MM.1S (cell line): ENCODE data around the gene CD209.

Experiments used
- DNase-seq: peaks from one replicate; pipeline ENCODE4 v3.0.0-alpha.2; 2015
- H2AFZ ChIP-seq: fragments of 300-600 bp; sonication (generic); 2 replicates; pipeline ENCODE4 v1.6.0; 2016; ENCODE audit warnings: antibody characterized with exemption, low read length
- H3F3A ChIP-seq: fragments of 300-600 bp; sonication (generic); 2 replicates; pipeline ENCODE4 v1.6.1; 2016; ENCODE audit warnings: mild to moderate bottlenecking, antibody characterized with exemption, low read length, moderate library complexity, mixed read lengths; ENCODE audit not compliant: insufficient read depth
- H3K27ac ChIP-seq: fragments of 300-600 bp; sonication (generic); 2 replicates; pipeline ENCODE4 v1.5.1; 2016; ENCODE audit warnings: mild to moderate bottlenecking, low read length
- H3K27me3 ChIP-seq: fragments of 300-600 bp; sonication (generic); replicated peaks from 2 replicates; pipeline ENCODE4 v1.6.0; 2016; ENCODE audit warnings: low read length; ENCODE audit not compliant: insufficient read depth
- H3K36me3 ChIP-seq: fragments of 300-600 bp; sonication (generic); replicated peaks from 2 replicates; pipeline ENCODE4 v1.6.1; 2016; ENCODE audit warnings: mild to moderate bottlenecking, low read length, mixed read lengths; ENCODE audit not compliant: insufficient read depth
- H3K4me1 ChIP-seq: fragments of 300-600 bp; sonication (generic); 2 replicates; pipeline ENCODE4 v1.6.1; 2016; ENCODE audit warnings: low read length, mixed read lengths
- H3K4me2 ChIP-seq: fragments of 300-600 bp; sonication (generic); 2 replicates; pipeline ENCODE4 v1.6.0; 2016; ENCODE audit warnings: low read depth, low read length
- H3K4me3 ChIP-seq: fragments of 300-600 bp; sonication (generic); 2 replicates; pipeline ENCODE4 v1.5.1; 2016; ENCODE audit warnings: low read length, mixed read lengths
- H3K79me2 ChIP-seq: fragments of 300-600 bp; sonication (generic); 2 replicates; pipeline ENCODE4 v1.6.1; 2016; ENCODE audit warnings: mixed run types, low read length, mixed read lengths
- H3K9ac ChIP-seq: fragments of 300-600 bp; sonication (generic); 2 replicates; pipeline ENCODE4 v1.6.1; 2016; ENCODE audit warnings: low read length, mixed read lengths
- H3K9me2 ChIP-seq: fragments of 300-600 bp; sonication (generic); replicated peaks from 2 replicates; pipeline ENCODE4 v1.6.1; 2016; ENCODE audit warnings: mild to moderate bottlenecking, low read length, mixed read lengths; ENCODE audit not compliant: insufficient read depth
- H3K9me3 ChIP-seq: fragments of 300-600 bp; sonication (generic); replicated peaks from 2 replicates; pipeline ENCODE4 v1.6.1; 2016; ENCODE audit warnings: mild to moderate bottlenecking, low read length, mixed read lengths; ENCODE audit not compliant: insufficient read depth
- H4K20me1 ChIP-seq: fragments of 300-600 bp; sonication (generic); 2 replicates; pipeline ENCODE4 v1.6.1; 2016; ENCODE audit warnings: mild to moderate bottlenecking, low read length, moderate library complexity, mixed read lengths; ENCODE audit not compliant: insufficient read depth
- EZH2 ChIP-seq: fragments of 300-600 bp; sonication (generic); optimal IDR thresholded peaks from 2 replicates; pipeline ENCODE3; 2017; ENCODE audit warnings: low read depth, mild to moderate bottlenecking, antibody characterized with exemption, low read length, mixed read lengths
- EZH2phosphoT487 ChIP-seq: fragments of 300-600 bp; sonication (generic); IDR thresholded peaks from 2 replicates; pipeline ENCODE4 v1.6.1; 2018; ENCODE audit warnings: antibody characterized with exemption, low read length
- TF ChIP-seq, protein P1 (sequence below): fragments of 300-600 bp; sonication (generic); IDR thresholded peaks from 2 replicates; pipeline ENCODE4 v1.5.1; 2016; ENCODE audit warnings: antibody characterized with exemption, low read length, mixed read lengths

Gene CD209

DNA sequence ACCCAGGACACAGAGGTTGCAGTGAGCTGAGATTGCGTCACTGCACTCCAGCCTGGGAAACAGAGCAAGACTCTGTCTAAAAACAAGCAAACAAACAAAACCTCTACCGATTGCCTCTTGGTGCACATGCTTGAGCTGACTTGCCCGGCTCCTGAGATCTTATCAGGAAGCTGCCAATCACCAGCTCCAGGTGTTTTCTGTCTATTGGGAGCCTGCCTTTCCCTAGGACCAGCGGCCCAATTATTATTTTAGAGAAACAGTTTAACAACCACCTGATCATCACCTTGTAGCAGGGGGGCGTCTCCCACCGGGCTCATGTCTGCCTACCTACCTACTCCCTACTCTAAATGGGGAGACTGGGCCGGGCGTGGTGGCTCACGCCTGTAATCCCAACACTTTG lies 26.5 kb upstream of the CD209 start:
- Histone ChIP-seq H3K4me3 (no peak overlapping the region), H3F3A (no peaks in the 10 kb centered on the region), H3K4me1 (no peaks in the 10 kb centered on the region), H3K27me3 (peaks cover 94% of the 10 kb centered on the region), H4K20me1 (no peaks in the 10 kb centered on the region), H3K9me2 (no peaks in the 10 kb centered on the region), H3K36me3 (no peaks in the 10 kb centered on the region), H3K9ac (no peak overlapping the region), H3K4me2 (no peak overlapping the region), H2AFZ (no peak overlapping the region), H3K79me2 (no peaks in the 10 kb centered on the region), H3K27ac (no peak overlapping the region), H3K9me3 (no peaks in the 10 kb centered on the region)
- no peak for DNase-seq
- TF ChIP-seq, protein P1, sequence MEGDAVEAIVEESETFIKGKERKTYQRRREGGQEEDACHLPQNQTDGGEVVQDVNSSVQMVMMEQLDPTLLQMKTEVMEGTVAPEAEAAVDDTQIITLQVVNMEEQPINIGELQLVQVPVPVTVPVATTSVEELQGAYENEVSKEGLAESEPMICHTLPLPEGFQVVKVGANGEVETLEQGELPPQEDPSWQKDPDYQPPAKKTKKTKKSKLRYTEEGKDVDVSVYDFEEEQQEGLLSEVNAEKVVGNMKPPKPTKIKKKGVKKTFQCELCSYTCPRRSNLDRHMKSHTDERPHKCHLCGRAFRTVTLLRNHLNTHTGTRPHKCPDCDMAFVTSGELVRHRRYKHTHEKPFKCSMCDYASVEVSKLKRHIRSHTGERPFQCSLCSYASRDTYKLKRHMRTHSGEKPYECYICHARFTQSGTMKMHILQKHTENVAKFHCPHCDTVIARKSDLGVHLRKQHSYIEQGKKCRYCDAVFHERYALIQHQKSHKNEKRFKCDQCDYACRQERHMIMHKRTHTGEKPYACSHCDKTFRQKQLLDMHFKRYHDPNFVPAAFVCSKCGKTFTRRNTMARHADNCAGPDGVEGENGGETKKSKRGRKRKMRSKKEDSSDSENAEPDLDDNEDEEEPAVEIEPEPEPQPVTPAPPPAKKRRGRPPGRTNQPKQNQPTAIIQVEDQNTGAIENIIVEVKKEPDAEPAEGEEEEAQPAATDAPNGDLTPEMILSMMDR = no peak
- TF ChIP-seq EZH2 (no peak), EZH2phosphoT487 (no peak)

DNA sequence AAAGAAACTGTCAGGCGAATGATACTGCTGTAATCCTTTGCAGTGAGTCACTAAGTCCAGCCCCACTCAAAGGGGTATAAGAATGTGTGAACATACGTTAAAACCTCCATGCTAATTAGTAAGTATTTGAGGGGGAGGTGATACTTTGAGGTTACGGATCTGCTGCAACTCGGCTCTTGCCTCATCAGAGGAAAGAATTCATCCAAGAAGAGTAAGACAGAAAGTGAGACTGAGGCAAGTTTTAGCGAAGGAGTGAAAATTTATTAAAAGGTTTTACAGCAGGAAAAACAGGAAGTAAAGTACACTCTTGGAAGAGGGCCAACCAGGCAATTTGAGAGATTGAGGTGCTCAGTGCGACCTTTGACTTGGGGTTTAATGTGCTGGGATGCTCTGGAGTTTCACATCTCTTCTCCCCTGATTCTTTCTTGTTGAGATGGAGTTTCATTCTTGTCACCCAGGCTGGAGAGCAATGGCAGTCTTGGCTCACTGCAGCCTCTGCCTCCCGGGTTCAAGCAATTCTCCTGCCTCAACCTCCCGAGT lies 25.5 kb upstream of the CD209 start:
- Histone ChIP-seq H3K27ac (no peak overlapping the region), H3K4me2 (no peak overlapping the region), H3K79me2 (no peaks in the 10 kb centered on the region), H3K4me1 (no peaks in the 10 kb centered on the region), H3K36me3 (no peaks in the 10 kb centered on the region), H3K9me2 (no peaks in the 10 kb centered on the region), H2AFZ (no peak overlapping the region), H3K9me3 (no peaks in the 10 kb centered on the region), H3K4me3 (no peak overlapping the region), H3F3A (no peaks in the 10 kb centered on the region), H3K27me3 (peaks cover 96% of the 10 kb centered on the region), H4K20me1 (no peaks in the 10 kb centered on the region), H3K9ac (no peak overlapping the region)
- no peak for DNase-seq
- no peak for TF ChIP-seq EZH2phosphoT487
- TF ChIP-seq EZH2 = no peak
- TF ChIP-seq, protein P1 = no peak

GRCh38 chr19:7771072-7771471 lies 23.7 kb upstream of the CD209 start:
- no peaks in the 10 kb centered on the region for H3K4me1 ChIP-seq
- H2AFZ ChIP-seq = no peak overlapping the region
- no peak for TF ChIP-seq EZH2phosphoT487
- TF ChIP-seq, protein P1 = no peak
- no peak for TF ChIP-seq EZH2
- H3K9me3 ChIP-seq = no peaks in the 10 kb centered on the region
- H3K79me2 ChIP-seq = no peaks in the 10 kb centered on the region
- no peak overlapping the region for H3K4me3 ChIP-seq
- H3K27ac ChIP-seq = no peak overlapping the region
- H4K20me1 ChIP-seq = no peaks in the 10 kb centered on the region
- no peaks in the 10 kb centered on the region for H3K36me3 ChIP-seq
- H3K4me2 ChIP-seq = no peak overlapping the region
- H3F3A ChIP-seq = no peaks in the 10 kb centered on the region
- no peak for DNase-seq
- peaks cover 97% of the 10 kb centered on the region for H3K27me3 ChIP-seq
- no peaks in the 10 kb centered on the region for H3K9me2 ChIP-seq
- H3K9ac ChIP-seq = no peak overlapping the region
